Glutamatergic neuron (in vitro differentiated cells): ENCODE results near the gene AKT1S1. TPM values are rescaled to one million over a fixed set of nuclear protein-coding genes. Genes with fewer than 3 reads are reported as not detected.

ENCODE experiments used
- DNase-seq: peaks from one replicate; pipeline ENCODE4 v3.0.0; 2022
- H3K27ac Mint-ChIP-seq: one replicate; pipeline ENCODE4 v1.8.0; 2020; ENCODE audit warnings: mild to moderate bottlenecking, mixed read lengths, inconsistent platforms; ENCODE audit not compliant: unreplicated experiment
- H3K27me3 Mint-ChIP-seq: one replicate; pipeline ENCODE4 v1.8.0; 2020; ENCODE audit warnings: mild to moderate bottlenecking, moderate library complexity, mixed read lengths, inconsistent platforms; ENCODE audit not compliant: unreplicated experiment
- H3K36me3 Mint-ChIP-seq: one replicate; pipeline ENCODE4 v1.8.0; 2020; ENCODE audit warnings: mild to moderate bottlenecking, mixed read lengths, inconsistent platforms; ENCODE audit not compliant: unreplicated experiment
- H3K4me1 Mint-ChIP-seq: one replicate; pipeline ENCODE4 v1.8.0; 2020; ENCODE audit warnings: mild to moderate bottlenecking, low read depth, mixed read lengths, inconsistent platforms; ENCODE audit not compliant: unreplicated experiment
- H3K4me3 Mint-ChIP-seq: one replicate; pipeline ENCODE4 v1.8.0; 2020; ENCODE audit warnings: mild to moderate bottlenecking, mixed read lengths, inconsistent platforms; ENCODE audit not compliant: unreplicated experiment
- H3K9me3 Mint-ChIP-seq: one replicate; pipeline ENCODE4 v1.8.0; 2020; ENCODE audit warnings: mild to moderate bottlenecking, moderate library complexity, mixed read lengths, inconsistent platforms; ENCODE audit not compliant: unreplicated experiment
- total RNA-seq: library from RNA; stranded (reverse); fragmentation: NEBNext Ultra II Directional; extraction: Animal tissue kit (Norgen Biotek cat#: 25700); gene quantifications from one replicate; pipeline ENCODE4 v1.2.1, GENCODE V29; 2021; ENCODE audit not compliant: unreplicated experiment
- TF ChIP-seq, protein P1 (sequence below): fragments of 200-600 bp; sonication (generic); IDR thresholded peaks from one replicate; pipeline ENCODE4 v1.5.0; 2021; ENCODE audit not compliant: partially characterized antibody, unreplicated experiment

The AKT1S1 gene
- total RNA-seq, 1 donor from 2014 or later, result 23.7 TPM

DNA sequence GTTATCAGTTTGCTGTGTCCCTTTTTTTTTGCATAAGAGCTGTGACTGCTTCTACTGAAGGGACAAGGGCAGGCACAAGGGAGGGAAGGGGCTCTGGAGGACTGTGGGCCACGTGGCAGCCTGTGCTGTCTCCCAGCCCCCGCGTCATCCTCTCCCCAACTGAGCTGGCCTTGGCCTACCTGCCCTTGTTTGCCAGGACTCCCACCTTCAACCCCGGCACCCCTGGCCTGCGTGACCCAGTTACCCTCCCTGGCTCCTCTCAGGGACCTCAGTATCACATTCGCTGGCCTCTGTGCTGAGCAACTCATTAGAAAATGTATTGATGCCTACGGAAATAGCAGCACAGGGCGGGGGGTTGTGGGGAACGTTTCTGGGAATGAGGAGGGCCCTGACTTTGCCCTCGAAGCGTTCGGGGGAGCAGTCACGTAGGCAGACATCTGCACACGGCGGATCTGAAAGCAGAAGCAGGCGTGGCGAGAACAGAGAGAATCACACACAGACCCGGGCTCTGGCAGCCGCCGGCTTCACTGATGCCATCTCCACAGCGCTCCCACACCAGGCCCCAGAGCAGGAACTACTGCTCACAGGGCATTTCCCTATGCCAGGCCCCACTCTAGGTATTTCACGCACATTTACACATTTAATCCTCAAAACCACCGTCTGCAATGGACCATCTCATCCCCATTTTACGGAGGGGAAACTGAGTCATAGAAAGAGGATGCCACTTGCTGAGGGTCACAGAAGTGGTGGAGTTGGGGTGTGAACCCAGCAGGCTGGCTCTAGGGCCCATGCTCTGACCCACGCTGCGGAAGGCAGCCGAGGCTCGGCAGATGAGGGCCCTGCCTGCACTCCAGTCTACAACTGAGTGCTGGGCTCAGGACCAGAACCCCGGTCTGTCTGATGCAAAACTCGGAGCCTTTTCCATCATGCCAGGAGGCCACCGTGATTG is 46.2 kb upstream of the AKT1S1 start:
- Mint-ChIP-seq H3K36me3 (no peaks in the 10 kb centered on the region), H3K27ac (peak overlapping the region; percentile 82)

DNA sequence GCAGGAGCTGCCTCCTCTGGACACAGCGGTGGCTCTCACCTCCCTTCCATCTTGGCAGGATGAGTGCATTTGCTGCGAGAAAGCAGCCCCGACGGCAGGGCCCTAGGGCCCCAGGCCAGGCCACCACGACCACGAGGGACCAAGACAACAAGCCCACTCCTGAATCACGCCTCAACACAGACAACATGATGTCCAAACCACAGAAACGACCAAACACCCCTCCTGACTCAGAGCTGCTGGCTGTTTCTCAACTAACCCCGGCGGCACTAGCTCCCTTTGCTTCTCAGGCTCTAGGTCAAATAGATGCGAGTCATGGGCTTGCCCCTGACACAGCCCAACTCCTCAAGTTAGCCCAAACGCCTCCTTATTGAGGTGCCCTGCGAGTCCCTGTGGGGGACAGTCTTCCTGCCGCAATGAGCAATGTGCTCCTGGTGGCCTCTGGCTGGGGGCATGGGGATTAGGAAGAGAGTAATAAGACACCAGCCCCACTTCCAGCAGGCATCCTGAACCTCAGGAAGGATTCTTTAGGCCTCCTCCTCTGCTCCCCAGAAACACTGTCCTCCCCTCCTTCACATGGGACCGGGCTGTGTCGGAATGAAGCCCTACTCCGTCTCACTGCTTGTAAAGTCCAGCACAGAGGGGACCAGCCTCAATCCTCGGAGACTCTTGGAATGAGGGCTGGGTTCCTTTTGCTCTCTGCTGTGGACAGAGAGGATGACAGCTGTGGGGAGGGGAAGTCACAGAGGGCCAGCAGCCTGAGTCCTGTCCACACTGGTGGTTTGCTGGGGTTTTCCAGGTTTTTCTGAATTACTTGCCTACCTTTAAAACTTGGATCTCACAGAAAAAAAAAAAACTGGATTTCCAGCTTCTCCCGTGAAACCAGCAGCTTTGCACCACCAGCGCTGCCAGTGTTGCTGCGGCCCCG is 45.0 kb upstream of the AKT1S1 start:
- Mint-ChIP-seq H3K4me1 (peaks cover 25% of the 10 kb centered on the region), H3K27me3 (peaks cover 6% of the 10 kb centered on the region), H3K27ac (no peak overlapping the region), H3K4me3 (peak overlapping the region; percentile 34), H3K9me3 (peaks cover 5% of the 10 kb centered on the region), H3K36me3 (no peaks in the 10 kb centered on the region)
- TF ChIP-seq, protein P1, sequence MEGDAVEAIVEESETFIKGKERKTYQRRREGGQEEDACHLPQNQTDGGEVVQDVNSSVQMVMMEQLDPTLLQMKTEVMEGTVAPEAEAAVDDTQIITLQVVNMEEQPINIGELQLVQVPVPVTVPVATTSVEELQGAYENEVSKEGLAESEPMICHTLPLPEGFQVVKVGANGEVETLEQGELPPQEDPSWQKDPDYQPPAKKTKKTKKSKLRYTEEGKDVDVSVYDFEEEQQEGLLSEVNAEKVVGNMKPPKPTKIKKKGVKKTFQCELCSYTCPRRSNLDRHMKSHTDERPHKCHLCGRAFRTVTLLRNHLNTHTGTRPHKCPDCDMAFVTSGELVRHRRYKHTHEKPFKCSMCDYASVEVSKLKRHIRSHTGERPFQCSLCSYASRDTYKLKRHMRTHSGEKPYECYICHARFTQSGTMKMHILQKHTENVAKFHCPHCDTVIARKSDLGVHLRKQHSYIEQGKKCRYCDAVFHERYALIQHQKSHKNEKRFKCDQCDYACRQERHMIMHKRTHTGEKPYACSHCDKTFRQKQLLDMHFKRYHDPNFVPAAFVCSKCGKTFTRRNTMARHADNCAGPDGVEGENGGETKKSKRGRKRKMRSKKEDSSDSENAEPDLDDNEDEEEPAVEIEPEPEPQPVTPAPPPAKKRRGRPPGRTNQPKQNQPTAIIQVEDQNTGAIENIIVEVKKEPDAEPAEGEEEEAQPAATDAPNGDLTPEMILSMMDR, result no peak
- DNase-seq, result no peak

More for the DNA sequence above, 46.2 kb upstream of the AKT1S1 start:
- DNase-seq, result no peak
- H3K4me3 Mint-ChIP-seq, result no peak overlapping the region
- TF ChIP-seq, protein P1, result no peak
- H3K4me1 Mint-ChIP-seq, result peaks cover 31% of the 10 kb centered on the region
- peaks cover 10% of the 10 kb centered on the region for H3K27me3 Mint-ChIP-seq
- H3K9me3 Mint-ChIP-seq, result peaks cover 8% of the 10 kb centered on the region

- H3K36me3 Mint-ChIP-seq, result no peaks in the 10 kb centered on the region
- peaks cover 27% of the 10 kb centered on the region for H3K4me1 Mint-ChIP-seq
- no peak for DNase-seq
- TF ChIP-seq, protein P1, result no peak
- peaks cover 6% of the 10 kb centered on the region for H3K27me3 Mint-ChIP-seq
- peaks cover 3% of the 10 kb centered on the region for H3K9me3 Mint-ChIP-seq
- peak overlapping the region; percentile 48 for H3K27ac Mint-ChIP-seq
- no peak overlapping the region for H3K4me3 Mint-ChIP-seq
Measured at GRCh38 chr19:49920624-49921363, 43.6 kb upstream of the AKT1S1 start.

DNA sequence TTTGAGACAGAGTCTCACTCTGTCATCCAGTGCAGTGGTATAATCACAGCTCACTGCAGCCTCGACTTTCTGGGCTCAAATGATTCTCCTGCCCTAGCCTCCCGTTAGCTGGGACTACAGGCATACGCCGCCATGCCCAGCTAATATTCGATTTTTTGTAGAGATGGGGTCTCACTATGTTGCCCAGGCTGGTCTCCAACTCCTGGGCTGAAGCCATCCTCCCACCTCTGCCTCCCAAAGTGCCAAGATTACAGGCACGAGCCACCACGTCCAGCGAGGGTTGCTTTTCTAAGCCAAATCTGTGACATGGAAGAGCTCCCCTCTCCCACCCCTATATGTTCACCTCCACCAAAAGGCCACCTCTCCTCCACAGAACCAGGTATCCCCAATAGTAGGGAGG is 40.9 kb upstream of the AKT1S1 start:
- H3K4me1 Mint-ChIP-seq, result peaks cover 21% of the 10 kb centered on the region
- peaks cover 12% of the 10 kb centered on the region for H3K36me3 Mint-ChIP-seq
- peaks cover 7% of the 10 kb centered on the region for H3K27me3 Mint-ChIP-seq
- H3K4me3 Mint-ChIP-seq, result no peak overlapping the region
- H3K27ac Mint-ChIP-seq, result peak overlapping the region; percentile 33
- H3K9me3 Mint-ChIP-seq, result peaks cover 7% of the 10 kb centered on the region
- TF ChIP-seq, protein P1, result no peak
- no peak for DNase-seq
